ENCODE measurements around the gene INF2.
"Not testable (repeated sequence)": the region's sequence is repeated elsewhere in the genome, so short reads cannot be mapped to it uniquely, and the experiment has no call there.

The INF2 gene

DNA sequence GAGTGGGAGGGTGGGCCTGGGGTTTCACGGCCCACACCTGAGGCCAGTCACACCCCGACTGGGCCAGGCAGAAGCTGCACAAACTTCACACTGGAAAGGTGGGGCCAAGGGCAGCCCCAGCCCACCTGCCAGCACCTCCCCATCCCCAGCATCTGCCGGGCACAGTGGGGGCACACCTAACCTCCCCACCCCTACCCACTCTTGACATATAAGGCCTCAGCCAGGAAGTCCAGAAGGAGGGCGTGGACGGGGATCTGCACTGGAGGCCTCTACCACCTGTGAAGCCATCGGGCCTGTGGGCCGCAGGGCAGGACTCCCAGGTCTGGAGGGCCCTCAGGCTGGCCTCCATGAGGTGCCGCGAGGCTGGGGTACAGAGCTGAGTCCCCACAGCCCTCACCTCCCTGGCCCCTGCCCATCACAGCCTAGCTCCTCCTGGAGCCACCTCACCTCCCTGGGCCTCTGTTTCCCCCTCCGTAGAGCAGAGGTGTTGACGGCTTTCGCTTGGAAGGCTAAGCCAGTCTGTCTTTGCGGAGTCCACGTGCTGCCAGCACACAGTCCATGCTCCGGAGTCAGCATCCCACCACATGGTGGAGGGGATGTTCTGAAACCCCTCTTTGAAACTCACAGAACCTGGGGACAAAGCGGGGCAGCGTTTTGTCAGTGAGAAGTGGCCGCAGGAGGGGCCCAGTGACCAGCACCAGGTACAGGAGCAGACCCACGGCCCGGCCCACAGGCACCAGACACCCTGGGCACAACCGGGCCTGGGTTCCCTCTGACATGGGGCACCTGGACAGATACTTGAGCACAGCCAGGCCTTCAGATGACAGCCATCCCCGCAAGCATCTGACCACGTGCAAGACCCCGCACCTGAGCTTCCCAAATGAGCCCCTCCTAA, 38.2 kb upstream of the INF2 start:
- no peak overlapping the region for H3K4me3 ChIP-seq (ENCODE audit: low read length)
- H3K9ac ChIP-seq (ENCODE audit: low read depth, low read length) = no peak overlapping the region
- H3K9me3 ChIP-seq (ENCODE audit: insufficient read depth, low read depth, low read length) = peaks cover 26% of the 10 kb centered on the region
- H3K27me3 ChIP-seq (ENCODE audit: insufficient read depth, low read length) = peaks cover 11% of the 10 kb centered on the region
- no peak overlapping the region for H3K27ac ChIP-seq (ENCODE audit: low read length)
- no peaks in the 10 kb centered on the region for H3K36me3 ChIP-seq (ENCODE audit: insufficient read depth, low read depth, low read length)
- no peaks in the 10 kb centered on the region for H3K4me1 ChIP-seq (ENCODE audit: insufficient read depth, low read length)

DNA sequence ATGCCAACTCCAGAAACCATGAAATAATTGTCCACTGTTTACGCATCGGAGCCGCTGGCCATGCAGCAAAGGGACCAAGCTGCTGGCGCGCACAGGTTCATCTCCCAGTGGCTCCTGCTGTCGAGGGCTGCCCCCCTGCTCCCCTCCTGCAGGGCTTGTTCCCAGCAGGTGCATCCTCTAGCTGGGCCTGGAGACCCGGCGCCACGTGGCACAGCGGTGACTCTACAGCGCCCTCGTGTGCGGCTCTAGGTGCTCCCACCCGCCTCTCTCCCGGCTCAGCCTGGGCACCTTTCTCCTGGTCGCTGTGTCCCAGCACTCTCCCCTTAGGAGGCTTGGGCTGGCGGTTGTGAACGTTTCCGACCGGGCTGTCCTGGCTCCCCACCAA, 37.5 kb upstream of the INF2 start:
- H3K9ac ChIP-seq (ENCODE audit: low read depth, low read length) = no peak overlapping the region

DNA sequence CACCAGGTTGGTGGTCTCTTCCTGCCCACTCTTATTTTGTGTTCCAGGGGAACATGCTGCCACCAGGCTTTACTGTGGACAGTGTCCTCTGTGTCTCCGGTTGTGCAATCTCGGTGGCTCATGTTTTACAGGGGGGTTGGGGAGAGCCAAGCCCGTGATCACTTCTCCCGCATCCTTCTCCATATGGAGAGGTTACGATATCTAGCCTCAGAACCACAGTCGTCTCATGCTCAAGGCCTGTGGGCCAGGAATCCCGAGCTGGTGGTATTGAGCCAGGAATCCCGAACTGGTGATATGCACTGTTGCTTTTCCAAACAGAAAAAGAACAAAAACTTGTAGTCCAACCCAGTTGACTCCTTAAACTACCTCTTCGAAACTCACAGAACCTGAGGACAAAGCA, 37.0 kb upstream of the INF2 start:
- H3K9ac ChIP-seq (ENCODE audit: low read depth, low read length) = no peak overlapping the region
- no peak overlapping the region for H3K27ac ChIP-seq (ENCODE audit: low read length)
- no peaks in the 10 kb centered on the region for H3K36me3 ChIP-seq (ENCODE audit: insufficient read depth, low read depth, low read length)
- H3K4me1 ChIP-seq (ENCODE audit: insufficient read depth, low read length) = no peaks in the 10 kb centered on the region
- H3K27me3 ChIP-seq (ENCODE audit: insufficient read depth, low read length) = peaks cover 11% of the 10 kb centered on the region
- peaks cover 26% of the 10 kb centered on the region for H3K9me3 ChIP-seq (ENCODE audit: insufficient read depth, low read depth, low read length)
- no peak overlapping the region for H3K4me3 ChIP-seq (ENCODE audit: low read length)

More for the DNA sequence above, 37.5 kb upstream of the INF2 start:
- Histone ChIP-seq H3K36me3 (ENCODE audit: insufficient read depth, low read depth, low read length) (no peaks in the 10 kb centered on the region), H3K27me3 (ENCODE audit: insufficient read depth, low read length) (peaks cover 11% of the 10 kb centered on the region), H3K4me3 (ENCODE audit: low read length) (no peak overlapping the region), H3K27ac (ENCODE audit: low read length) (no peak overlapping the region), H3K4me1 (ENCODE audit: insufficient read depth, low read length) (no peaks in the 10 kb centered on the region), H3K9me3 (ENCODE audit: insufficient read depth, low read depth, low read length) (peaks cover 26% of the 10 kb centered on the region)

DNA sequence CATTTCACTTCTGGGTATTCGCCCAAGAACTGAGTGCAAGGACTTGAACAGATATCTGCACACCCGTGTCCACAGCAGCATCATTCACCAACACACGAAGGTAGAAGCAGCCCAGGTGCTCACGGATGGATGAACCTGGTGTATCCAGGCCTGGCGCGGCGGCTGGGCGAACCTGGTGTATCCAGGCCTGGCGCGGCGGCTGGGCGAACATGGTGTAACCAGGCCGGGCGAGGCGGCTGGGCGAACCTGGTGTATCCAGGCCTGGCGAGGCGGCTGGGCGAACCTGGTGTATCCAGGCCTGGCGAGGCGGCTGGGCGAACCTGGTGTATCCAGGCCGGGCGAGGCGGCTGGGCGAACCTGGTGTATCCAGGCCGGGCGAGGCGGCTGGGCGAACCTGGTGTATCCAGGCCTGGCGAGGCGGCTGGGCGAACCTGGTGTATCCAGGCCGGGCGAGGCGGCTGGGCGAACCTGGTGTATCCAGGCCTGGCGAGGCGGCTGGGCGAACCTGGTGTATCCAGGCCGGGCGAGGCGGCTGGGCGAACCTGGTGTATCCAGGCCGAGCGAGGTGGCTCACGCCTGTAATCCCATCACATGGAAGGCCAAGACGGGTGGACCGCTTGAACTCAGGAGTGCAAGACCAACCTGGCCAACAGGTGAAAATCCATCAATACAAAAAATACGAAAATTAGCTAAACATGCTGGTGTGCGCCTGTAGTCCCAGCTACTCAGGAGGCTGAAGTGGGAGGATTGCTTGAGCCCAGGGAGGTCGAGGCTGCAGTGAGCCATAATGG, 36.1 kb upstream of the INF2 start:
- H3K9ac ChIP-seq (ENCODE audit: low read depth, low read length); H3K4me3 ChIP-seq (ENCODE audit: low read length); H3K4me1 ChIP-seq (ENCODE audit: insufficient read depth, low read length); H3K36me3 ChIP-seq (ENCODE audit: insufficient read depth, low read depth, low read length); H3K27ac ChIP-seq (ENCODE audit: low read length): not testable (repeated sequence)
- Histone ChIP-seq H3K9me3 (ENCODE audit: insufficient read depth, low read depth, low read length) (peaks cover 26% of the 10 kb centered on the region), H3K27me3 (ENCODE audit: insufficient read depth, low read length) (peaks cover 11% of the 10 kb centered on the region)

DNA sequence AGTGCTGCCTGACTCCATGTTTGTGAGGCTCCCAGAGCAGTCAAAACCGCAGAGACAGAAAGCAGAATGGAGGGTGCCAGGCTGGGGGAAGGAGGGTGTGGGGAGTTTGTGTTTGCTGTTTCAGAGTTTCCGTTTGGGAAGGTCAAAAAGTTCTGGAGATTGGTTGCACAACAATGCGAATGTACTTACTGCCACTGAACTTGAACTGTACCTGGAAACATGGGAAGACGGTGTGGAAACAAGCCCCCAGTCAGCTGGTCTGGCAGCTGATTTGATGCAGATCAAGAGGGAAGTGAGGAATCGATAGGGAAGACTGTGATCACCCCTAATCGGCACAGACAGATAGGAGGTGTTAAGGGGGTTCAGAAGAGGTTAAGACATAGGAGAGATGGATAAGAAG, 35.3 kb upstream of the INF2 start:
- no peaks in the 10 kb centered on the region for H3K4me1 ChIP-seq (ENCODE audit: insufficient read depth, low read length)
- H3K27me3 ChIP-seq (ENCODE audit: insufficient read depth, low read length) = peaks cover 9% of the 10 kb centered on the region
- peaks cover 26% of the 10 kb centered on the region for H3K9me3 ChIP-seq (ENCODE audit: insufficient read depth, low read depth, low read length)
- H3K27ac ChIP-seq (ENCODE audit: low read length) = no peak overlapping the region
- H3K4me3 ChIP-seq (ENCODE audit: low read length) = no peak overlapping the region
- H3K36me3 ChIP-seq (ENCODE audit: insufficient read depth, low read depth, low read length) = no peaks in the 10 kb centered on the region
- no peak overlapping the region for H3K9ac ChIP-seq (ENCODE audit: low read depth, low read length)

DNA sequence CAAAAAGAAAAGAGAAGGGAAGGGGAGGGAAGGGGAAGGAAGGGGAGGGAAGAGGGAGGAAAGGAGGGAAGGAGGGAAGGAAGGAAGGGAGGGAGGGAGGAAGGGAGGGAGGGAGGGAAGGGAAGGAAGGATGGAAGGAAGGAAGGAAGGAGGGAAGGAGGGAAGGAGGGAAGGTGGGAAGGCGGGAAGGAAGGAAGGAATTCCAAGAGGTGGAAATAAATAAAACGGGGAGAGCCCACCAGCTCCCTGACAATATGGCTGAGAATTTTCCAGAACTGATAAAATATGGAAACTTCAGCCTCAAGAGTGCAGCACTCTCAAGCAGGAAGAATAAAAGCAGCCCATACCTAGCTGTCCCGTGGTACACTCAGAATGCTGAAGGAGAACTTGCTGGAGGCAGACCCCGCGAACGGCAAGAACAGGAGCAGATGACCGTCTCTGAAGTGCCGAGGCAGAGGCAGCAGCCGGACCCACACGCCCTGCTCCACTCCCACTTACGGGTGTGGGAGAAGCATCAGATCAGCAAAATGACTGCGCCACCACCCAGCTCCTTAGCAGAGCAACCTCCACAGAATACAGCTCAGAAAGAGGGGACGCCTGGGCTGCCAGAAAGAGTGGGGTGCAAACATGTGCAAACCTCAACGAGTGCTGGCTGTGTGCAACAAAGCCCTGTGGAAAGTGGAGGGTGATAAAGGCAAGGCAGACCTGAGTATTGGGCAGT, 34.1 kb upstream of the INF2 start:
- Histone ChIP-seq H3K4me3 (ENCODE audit: low read length) (no peak overlapping the region), H3K9me3 (ENCODE audit: insufficient read depth, low read depth, low read length) (peaks cover 26% of the 10 kb centered on the region), H3K36me3 (ENCODE audit: insufficient read depth, low read depth, low read length) (no peaks in the 10 kb centered on the region), H3K27ac (ENCODE audit: low read length) (no peak overlapping the region), H3K27me3 (ENCODE audit: insufficient read depth, low read length) (no peaks in the 10 kb centered on the region; the same call in 1 of the 2 replicates), H3K4me1 (ENCODE audit: insufficient read depth, low read length) (no peaks in the 10 kb centered on the region), H3K9ac (ENCODE audit: low read depth, low read length) (no peak overlapping the region)

DNA sequence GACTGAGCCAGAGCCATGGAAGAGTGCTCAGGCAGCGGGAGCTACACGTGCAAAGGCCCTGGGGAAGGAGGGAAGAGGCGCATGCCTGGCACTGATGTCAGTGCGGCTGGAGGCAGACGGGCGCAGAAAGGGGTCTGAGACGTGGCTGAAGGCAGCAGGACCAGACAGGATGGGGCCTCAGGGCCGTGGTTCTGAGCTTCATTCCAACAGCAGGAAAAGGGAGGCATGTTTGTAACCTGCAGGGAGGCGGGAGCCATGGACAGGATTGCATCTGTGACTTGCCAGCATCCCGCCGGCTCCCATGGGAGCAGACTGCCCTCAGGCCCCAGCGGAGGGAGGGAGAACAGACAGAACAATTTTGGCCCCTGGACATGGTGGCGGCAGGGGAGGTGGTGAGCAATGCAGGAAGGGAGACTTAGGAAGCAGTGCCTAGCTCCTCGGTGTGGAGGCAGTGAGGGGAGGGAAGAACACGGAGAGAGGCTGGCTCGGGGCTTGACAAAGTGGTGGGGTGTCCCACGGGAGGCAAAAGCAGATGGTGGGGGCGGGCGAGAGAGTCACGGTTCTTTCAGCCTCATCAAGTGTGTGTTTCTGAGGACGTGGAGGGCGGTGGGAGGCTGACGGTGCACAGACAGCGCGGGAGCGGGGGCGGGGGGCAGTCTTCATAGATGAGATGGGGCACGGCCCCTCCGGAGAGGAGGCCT, 33.3 kb upstream of the INF2 start:
- no peak overlapping the region for H3K4me3 ChIP-seq (ENCODE audit: low read length)
- H3K27ac ChIP-seq (ENCODE audit: low read length) = no peak overlapping the region
- no peaks in the 10 kb centered on the region for H3K4me1 ChIP-seq (ENCODE audit: insufficient read depth, low read length)
- no peaks in the 10 kb centered on the region for H3K36me3 ChIP-seq (ENCODE audit: insufficient read depth, low read depth, low read length)
- H3K9me3 ChIP-seq (ENCODE audit: insufficient read depth, low read depth, low read length) = peaks cover 26% of the 10 kb centered on the region
- no peak overlapping the region for H3K9ac ChIP-seq (ENCODE audit: low read depth, low read length)
- no peaks in the 10 kb centered on the region; the same call in 1 of the 2 replicates for H3K27me3 ChIP-seq (ENCODE audit: insufficient read depth, low read length)

DNA sequence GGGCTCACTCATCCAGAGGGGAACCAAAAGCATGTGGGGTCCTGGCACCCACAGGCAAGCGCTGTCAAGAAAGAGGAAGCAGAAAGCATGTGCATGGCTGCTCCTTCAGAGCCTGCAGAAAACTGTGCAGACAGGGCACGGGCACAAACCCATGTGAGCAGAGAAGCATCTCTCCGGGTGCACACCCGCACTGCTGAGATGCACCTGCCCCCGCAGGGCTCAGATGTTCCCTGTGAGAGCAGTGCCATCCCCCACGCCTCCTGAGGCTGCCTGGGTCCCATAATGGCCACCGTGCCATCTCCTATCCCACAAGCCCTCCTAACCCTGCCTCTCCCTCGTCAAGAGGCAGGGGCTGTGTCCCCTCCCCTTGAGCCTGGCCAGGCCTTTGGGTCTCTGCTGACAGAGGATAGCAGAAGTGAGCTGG, 32.3 kb upstream of the INF2 start:
- Histone ChIP-seq H3K9me3 (ENCODE audit: insufficient read depth, low read depth, low read length) (peaks cover 26% of the 10 kb centered on the region), H3K27me3 (ENCODE audit: insufficient read depth, low read length) (no peaks in the 10 kb centered on the region; the same call in 1 of the 2 replicates), H3K9ac (ENCODE audit: low read depth, low read length) (no peak overlapping the region), H3K4me3 (ENCODE audit: low read length) (no peak overlapping the region), H3K36me3 (ENCODE audit: insufficient read depth, low read depth, low read length) (no peaks in the 10 kb centered on the region), H3K4me1 (ENCODE audit: insufficient read depth, low read length) (no peaks in the 10 kb centered on the region), H3K27ac (ENCODE audit: low read length) (no peak overlapping the region)

DNA sequence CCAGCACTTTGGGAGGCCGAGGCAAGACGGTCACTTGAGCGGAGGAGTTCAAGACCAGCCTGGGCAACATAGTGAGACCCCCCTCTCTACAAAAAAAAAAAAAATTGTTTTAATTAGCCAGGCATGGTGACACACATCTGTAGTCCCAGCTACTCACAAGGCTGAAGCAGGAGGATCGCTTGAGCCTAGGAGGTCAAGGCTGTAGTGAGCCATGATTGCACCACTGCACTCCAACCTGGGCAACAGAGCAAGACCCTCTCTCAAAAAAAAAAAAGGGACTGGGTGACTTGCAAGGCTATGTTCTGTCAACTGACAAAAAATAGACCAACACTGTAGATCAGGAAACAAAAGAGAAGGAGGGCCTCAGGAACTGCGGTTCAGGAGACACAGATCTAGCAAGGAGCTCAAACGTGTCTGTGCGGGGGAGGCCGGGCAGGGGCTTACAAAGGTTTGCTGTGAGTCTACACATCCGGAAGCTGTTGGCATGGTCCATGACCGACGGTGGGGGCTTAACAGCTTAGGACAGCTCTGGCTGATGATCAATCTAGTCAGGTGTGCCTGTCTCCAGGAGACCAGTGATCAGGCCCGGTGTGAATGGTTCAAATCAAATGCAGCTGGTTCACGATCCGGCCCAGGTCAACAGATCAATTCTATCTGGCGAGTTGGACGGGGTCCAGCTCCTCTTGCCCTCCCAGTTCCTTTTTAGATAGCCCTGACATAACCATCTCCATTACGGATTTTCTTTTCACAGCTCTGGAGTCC, 31.7 kb upstream of the INF2 start:
- Histone ChIP-seq H3K4me1 (ENCODE audit: insufficient read depth, low read length) (no peaks in the 10 kb centered on the region), H3K27me3 (ENCODE audit: insufficient read depth, low read length) (no peaks in the 10 kb centered on the region; the same call in 1 of the 2 replicates), H3K36me3 (ENCODE audit: insufficient read depth, low read depth, low read length) (no peaks in the 10 kb centered on the region), H3K27ac (ENCODE audit: low read length) (no peak overlapping the region), H3K4me3 (ENCODE audit: low read length) (no peak overlapping the region), H3K9me3 (ENCODE audit: insufficient read depth, low read depth, low read length) (peaks cover 19% of the 10 kb centered on the region), H3K9ac (ENCODE audit: low read depth, low read length) (no peak overlapping the region)

DNA sequence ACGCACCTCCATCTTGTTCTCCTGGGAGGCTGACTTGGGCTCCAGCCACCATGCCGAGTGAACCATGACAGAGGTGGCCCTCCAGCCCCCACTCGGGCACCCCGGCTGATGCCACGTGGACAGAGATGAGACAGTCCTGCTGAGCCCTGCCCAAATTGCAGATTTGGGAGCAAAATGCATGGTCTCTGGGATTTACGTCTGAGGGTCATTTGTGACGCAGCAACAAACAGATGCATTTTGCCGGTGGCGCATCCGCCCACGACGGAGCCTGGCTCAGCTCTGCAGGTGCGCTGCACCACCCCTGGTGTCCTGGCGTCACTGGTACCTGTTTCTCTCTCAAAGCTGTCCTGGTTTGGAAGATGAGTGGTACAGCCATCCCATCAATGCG, 31.1 kb upstream of the INF2 start:
- Histone ChIP-seq H3K27me3 (ENCODE audit: insufficient read depth, low read length) (no peaks in the 10 kb centered on the region; the same call in 1 of the 2 replicates), H3K9me3 (ENCODE audit: insufficient read depth, low read depth, low read length) (peaks cover 15% of the 10 kb centered on the region), H3K36me3 (ENCODE audit: insufficient read depth, low read depth, low read length) (no peaks in the 10 kb centered on the region), H3K9ac (ENCODE audit: low read depth, low read length) (no peak overlapping the region), H3K27ac (ENCODE audit: low read length) (no peak overlapping the region), H3K4me3 (ENCODE audit: low read length) (no peak overlapping the region), H3K4me1 (ENCODE audit: insufficient read depth, low read length) (no peaks in the 10 kb centered on the region)

Measured in iPS-20b (cell line).